ENCODE measurements around the gene CDAN1. TPM values are rescaled to one million over a fixed set of nuclear protein-coding genes. Genes with fewer than 3 reads are reported as not detected.
"Not testable (repeated sequence)": the region's sequence is repeated elsewhere in the genome, so short reads cannot be mapped to it uniquely, and the experiment has no call there.

The CDAN1 gene
- total RNA-seq, 4 donors from 2014 or later = 11.1 to 16.4 (median 15.0) TPM

DNA sequence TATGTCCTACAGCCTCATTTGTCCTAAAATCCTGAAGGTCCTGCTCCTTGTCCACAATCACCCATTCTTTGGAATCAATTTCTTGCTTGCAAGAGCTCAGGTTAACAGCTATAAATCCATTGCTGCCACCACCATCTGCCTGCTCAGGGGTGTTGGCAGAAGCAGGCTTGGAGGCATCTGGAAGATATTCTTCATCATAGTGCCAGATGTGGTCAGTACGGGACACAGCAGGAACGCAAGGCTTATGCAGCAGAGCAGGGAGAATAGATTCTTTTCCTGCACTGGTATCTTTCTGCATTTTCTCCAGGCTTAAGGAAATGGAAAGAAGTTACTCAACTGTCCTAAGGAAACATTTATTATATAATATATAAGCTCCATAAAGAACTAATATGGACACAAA, 38.5 kb upstream of the CDAN1 start:
- TF ChIP-seq, protein P1, sequence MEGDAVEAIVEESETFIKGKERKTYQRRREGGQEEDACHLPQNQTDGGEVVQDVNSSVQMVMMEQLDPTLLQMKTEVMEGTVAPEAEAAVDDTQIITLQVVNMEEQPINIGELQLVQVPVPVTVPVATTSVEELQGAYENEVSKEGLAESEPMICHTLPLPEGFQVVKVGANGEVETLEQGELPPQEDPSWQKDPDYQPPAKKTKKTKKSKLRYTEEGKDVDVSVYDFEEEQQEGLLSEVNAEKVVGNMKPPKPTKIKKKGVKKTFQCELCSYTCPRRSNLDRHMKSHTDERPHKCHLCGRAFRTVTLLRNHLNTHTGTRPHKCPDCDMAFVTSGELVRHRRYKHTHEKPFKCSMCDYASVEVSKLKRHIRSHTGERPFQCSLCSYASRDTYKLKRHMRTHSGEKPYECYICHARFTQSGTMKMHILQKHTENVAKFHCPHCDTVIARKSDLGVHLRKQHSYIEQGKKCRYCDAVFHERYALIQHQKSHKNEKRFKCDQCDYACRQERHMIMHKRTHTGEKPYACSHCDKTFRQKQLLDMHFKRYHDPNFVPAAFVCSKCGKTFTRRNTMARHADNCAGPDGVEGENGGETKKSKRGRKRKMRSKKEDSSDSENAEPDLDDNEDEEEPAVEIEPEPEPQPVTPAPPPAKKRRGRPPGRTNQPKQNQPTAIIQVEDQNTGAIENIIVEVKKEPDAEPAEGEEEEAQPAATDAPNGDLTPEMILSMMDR (IDR thresholded peaks at IDR 0.05) = no peak
- TF ChIP-seq POLR2AphosphoS5 (IDR thresholded peaks at IDR 0.05) = no peak
- no peak for TF ChIP-seq EP300 (IDR thresholded peaks at IDR 0.05)
- no peak for TF ChIP-seq POLR2A (IDR thresholded peaks at IDR 0.05)
- Histone ChIP-seq H3K9me3 (no peaks in the 10 kb centered on the region), H3K27me3 (no peaks in the 10 kb centered on the region), H3K4me1 (peaks cover 6% of the 10 kb centered on the region), H3K4me3 (no peak overlapping the region), H3K36me3 (peaks cover 22% of the 10 kb centered on the region), H3K27ac (no peak overlapping the region)
- DNase-seq (ENCODE audit: low spot score in 2 of 2) = no peak
- WGBS = 61% methylated on average over 2 of the region's 2 CpGs

DNA sequence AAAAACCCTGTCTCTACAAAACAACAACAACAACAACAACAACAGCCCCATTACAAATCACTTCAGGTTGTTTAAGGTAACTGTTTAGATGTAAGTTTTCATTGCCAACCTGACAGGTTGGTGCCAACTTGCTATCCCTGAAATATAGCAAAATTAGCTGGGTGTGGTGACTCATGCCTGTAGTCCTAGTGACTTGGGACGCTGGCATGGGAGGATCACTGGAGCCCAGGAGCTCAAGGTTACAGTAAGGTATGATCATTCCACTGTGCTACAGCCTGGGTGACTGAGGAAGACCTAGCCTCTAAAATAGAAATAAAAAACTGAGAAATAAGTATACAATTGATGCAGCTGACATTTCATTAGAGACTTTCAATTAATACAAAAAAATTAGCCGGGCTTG, 36.0 kb upstream of the CDAN1 start:
- 75% methylated on average over 2 of the region's 2 CpGs for WGBS

DNA sequence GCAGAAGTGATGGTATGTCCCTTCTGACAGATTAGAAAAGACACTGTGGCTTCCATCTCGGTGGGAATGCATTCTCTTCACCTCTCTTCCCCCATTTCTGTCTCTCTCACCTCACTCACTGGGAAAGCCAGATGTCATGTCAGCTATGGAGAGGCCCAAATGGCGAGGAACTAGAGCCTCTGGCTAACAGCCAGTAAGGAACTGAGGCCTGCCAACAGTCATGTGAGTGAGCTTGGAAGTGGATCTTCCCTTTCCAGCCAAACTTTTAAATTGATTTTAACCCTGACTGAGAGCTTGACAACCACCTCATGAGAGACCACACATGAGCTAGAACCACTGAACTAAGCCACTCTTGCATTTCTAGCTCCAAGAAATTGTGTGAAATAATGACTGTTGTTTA, 35.2 kb upstream of the CDAN1 start:
- H3K4me3 ChIP-seq = no peak overlapping the region
- no peak for DNase-seq (ENCODE audit: low spot score in 2 of 2)
- H3K36me3 ChIP-seq = peaks cover 22% of the 10 kb centered on the region
- no peaks in the 10 kb centered on the region for H3K27me3 ChIP-seq
- 36% methylated on average over 2 of the region's 2 CpGs for WGBS
- TF ChIP-seq, protein P1 (IDR thresholded peaks at IDR 0.05) = no peak
- no peak for TF ChIP-seq POLR2AphosphoS5 (IDR thresholded peaks at IDR 0.05)
- no peaks in the 10 kb centered on the region for H3K9me3 ChIP-seq
- H3K27ac ChIP-seq = no peak overlapping the region
- peaks cover 6% of the 10 kb centered on the region for H3K4me1 ChIP-seq

More for the DNA sequence above, 36.0 kb upstream of the CDAN1 start:
- Histone ChIP-seq H3K4me1 (peaks cover 6% of the 10 kb centered on the region), H3K27ac (no peak overlapping the region), H3K4me3 (no peak overlapping the region), H3K27me3 (no peaks in the 10 kb centered on the region), H3K36me3 (peaks cover 22% of the 10 kb centered on the region), H3K9me3 (no peaks in the 10 kb centered on the region)
- DNase-seq (ENCODE audit: low spot score in 2 of 2) = no peak
- TF ChIP-seq POLR2AphosphoS5 (IDR thresholded peaks at IDR 0.05) (no peak), EP300 (IDR thresholded peaks at IDR 0.05) (no peak), POLR2A (IDR thresholded peaks at IDR 0.05) (no peak)
- TF ChIP-seq, protein P1 (IDR thresholded peaks at IDR 0.05) = no peak

DNA sequence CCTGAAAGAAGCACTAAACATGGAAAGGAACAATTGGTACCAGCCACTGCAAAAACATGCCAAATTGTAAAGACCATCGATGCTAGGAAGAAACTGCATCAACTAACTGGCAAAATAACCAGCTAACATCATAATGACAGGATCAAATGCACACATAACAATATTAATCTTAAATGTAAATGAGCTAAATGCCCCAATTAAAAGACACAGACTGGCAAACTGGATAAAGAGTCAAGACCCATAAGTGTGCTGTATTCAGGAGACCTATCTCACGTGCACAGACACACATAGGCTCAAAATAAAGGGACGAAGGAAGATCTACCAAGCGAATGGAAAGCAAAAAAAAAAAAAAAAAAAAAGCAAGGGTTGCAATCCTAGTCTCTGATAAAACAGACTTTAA, 29.2 kb upstream of the CDAN1 start:
- not testable (repeated sequence) for H3K27me3 ChIP-seq; DNase-seq (ENCODE audit: low spot score in 2 of 2); H3K9me3 ChIP-seq; H3K36me3 ChIP-seq; H3K27ac ChIP-seq; H3K4me3 ChIP-seq; H3K4me1 ChIP-seq
- 83% methylated on average over 4 of the region's 4 CpGs for WGBS

DNA sequence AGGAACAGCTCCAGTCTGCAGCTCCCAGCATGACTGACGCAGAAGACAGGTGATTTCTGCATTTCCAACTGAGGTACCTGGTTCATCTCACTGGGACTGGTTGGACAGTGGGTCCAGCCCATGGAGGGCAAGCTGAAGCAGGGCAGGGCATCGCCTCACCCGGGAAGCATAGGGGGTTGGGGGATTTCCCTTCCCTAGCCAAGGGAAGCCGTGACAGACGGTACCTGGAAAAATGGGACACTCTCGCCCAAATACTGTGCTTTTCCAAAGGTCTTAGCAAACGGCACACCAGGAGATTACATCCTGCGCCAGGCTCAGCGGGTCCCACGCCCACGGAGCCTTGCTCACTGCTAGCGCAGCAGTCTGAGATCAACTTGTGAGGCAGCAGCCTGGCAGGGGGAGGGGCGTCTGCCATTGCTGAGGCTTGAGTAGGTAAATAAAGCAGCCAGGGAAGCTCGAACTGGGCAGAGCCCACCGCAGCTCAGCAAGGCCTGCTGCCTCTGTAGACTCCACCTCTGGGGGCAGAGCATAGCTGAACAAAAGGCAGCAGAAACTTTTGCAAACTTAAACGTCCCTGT, 27.3 kb upstream of the CDAN1 start:
- not testable (repeated sequence) for H3K27ac ChIP-seq; DNase-seq (ENCODE audit: low spot score in 2 of 2); H3K36me3 ChIP-seq; H3K27me3 ChIP-seq; H3K4me3 ChIP-seq; H3K4me1 ChIP-seq
- WGBS = 91% methylated on average over 13 of the region's 16 CpGs
- H3K9me3 ChIP-seq = peaks cover 11% of the 10 kb centered on the region

DNA sequence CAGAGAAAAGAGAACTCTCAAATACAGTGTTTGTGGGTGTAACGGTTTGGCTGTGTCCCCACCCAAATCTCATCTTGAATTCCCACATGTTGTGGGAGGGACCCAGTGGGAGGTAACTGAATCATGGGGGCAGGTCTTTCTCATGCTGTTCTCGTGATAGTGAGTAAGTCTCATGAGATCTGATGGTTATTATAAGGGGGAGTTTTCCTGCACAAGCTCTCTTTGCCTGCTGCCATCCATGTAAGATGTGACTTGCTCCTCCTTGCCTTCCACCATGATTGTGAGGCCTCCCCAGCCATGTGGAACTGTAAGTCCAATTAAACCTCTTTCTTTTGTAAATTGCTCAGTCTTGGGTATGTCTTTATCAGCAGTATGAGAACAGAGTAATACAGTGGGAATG, 24.9 kb upstream of the CDAN1 start:
- H3K4me1 ChIP-seq; H3K27me3 ChIP-seq; DNase-seq (ENCODE audit: low spot score in 2 of 2); H3K27ac ChIP-seq; H3K36me3 ChIP-seq; H3K4me3 ChIP-seq: not testable (repeated sequence)
- 97% methylated on average over 2 of the region's 2 CpGs for WGBS
- peaks cover 11% of the 10 kb centered on the region for H3K9me3 ChIP-seq

DNA sequence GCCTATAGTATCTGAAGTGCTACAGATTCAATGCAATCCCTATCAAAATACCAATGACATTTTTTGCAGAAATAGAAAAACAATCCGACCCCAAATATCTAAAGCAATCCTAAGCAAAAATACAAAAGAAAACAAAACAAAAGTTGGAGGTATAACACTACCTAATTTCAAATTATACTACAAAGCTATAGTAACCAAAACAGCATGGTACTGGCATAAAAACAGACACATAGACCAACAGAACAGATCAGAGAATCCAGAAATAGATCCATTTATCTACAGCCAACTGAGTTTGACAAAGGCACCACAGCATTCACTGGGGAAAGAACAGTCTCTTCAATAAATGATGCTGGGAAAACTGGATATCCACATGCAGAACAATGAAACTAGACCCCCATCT, 23.8 kb upstream of the CDAN1 start:
- peaks cover 11% of the 10 kb centered on the region for H3K9me3 ChIP-seq
- WGBS = 97% methylated on average over 1 of the region's 1 CpG
- no peaks in the 10 kb centered on the region for H3K27me3 ChIP-seq
- DNase-seq (ENCODE audit: low spot score in 2 of 2) = no peak
- H3K4me1 ChIP-seq = no peaks in the 10 kb centered on the region
- peaks cover 5% of the 10 kb centered on the region for H3K36me3 ChIP-seq
- TF ChIP-seq EP300 (IDR thresholded peaks at IDR 0.05) = no peak
- no peak for TF ChIP-seq POLR2AphosphoS5 (IDR thresholded peaks at IDR 0.05)
- TF ChIP-seq, protein P1 (IDR thresholded peaks at IDR 0.05) = no peak
- TF ChIP-seq POLR2A (IDR thresholded peaks at IDR 0.05) = no peak
- H3K4me3 ChIP-seq = no peak overlapping the region
- H3K27ac ChIP-seq = no peak overlapping the region

Measured in suprapubic skin (tissue), 4 donors.